ENCODE results near the gene MIPEP. TPM values are rescaled to one million over a fixed set of nuclear protein-coding genes. Genes with fewer than 3 reads are reported as not detected.

Gene MIPEP
- polyA plus RNA-seq, 2 of the 4 experiments (the other 2 are of a cell fraction), result 21.6 to 32.8 TPM

DNA sequence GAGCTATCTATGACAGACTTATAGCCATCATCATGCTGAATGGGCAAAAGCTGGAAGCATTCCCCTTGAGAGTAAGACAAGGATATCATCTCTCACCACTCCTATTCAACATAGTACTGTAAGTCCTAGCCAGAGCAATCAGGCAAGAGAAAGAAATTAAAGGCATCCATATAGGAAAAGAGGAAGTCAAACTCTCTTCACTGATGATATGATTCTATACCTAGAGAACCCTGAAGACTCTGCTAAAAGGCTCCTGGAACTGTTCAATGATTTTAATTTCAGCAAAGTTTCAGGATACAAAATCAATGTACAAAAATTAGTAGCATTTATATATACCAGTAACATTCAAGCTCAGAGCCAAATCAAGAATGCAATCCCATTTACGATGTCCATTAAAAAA, 29.8 kb upstream of the MIPEP start:
- WGBS (ENCODE audit: missing lambda C conversion rate), result 69% methylated on average over 1 of the region's 1 CpG
- Histone ChIP-seq H3K4me2 (no peak overlapping the region), H3K4me3 (no peak overlapping the region), H3K9me3 (no peaks in the 10 kb centered on the region), H3K4me1 (no peaks in the 10 kb centered on the region), H3K27ac (no peak overlapping the region)
- DNase-seq (ENCODE audit: low read depth in 1 of 2, low spot score in 1 of 2) (no peak), FAIRE-seq (no peak), ATAC-seq (no peak)
- CTCF ChIA-PET, result interaction anchor here (1.8 kb wide), 1 partner anchor 41 kb away, joined by 6 read pairs; no protein-coding TSS in a partner anchor
- POLR2A ChIA-PET, result interaction anchor here (0.6 kb wide), 1 partner anchor 777 kb away, joined by 5 read pairs; no protein-coding TSS in a partner anchor
- TF ChIP-seq HOXB13 (CRISPR knock-in tag; IDR thresholded peaks at IDR 0.05; ENCODE audit: low read depth) (no peak), PHF8 (IDR thresholded peaks at IDR 0.05; ENCODE audit: borderline replicate concordance, low read depth) (no peak), CHD4 (IDR thresholded peaks at IDR 0.05; ENCODE audit: borderline replicate concordance) (no peak), EHF (CRISPR knock-in tag; IDR thresholded peaks at IDR 0.05) (no peak), FOSL2 (IDR thresholded peaks at IDR 0.05) (no peak), FOSL2 (CRISPR knock-in tag; IDR thresholded peaks at IDR 0.05) (no peak), RFX5 (IDR thresholded peaks at IDR 0.05) (no peak), RNF2 (IDR thresholded peaks at IDR 0.05; ENCODE audit: borderline replicate concordance, low read depth) (no peak), GATA3 (IDR thresholded peaks at IDR 0.05; ENCODE audit: borderline replicate concordance) (no peak)
- TF ChIP-seq, protein P1, sequence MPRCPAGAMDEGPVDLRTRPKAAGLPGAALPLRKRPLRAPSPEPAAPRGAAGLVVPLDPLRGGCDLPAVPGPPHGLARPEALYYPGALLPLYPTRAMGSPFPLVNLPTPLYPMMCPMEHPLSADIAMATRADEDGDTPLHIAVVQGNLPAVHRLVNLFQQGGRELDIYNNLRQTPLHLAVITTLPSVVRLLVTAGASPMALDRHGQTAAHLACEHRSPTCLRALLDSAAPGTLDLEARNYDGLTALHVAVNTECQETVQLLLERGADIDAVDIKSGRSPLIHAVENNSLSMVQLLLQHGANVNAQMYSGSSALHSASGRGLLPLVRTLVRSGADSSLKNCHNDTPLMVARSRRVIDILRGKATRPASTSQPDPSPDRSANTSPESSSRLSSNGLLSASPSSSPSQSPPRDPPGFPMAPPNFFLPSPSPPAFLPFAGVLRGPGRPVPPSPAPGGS (IDR thresholded peaks at IDR 0.05), result no peak

DNA sequence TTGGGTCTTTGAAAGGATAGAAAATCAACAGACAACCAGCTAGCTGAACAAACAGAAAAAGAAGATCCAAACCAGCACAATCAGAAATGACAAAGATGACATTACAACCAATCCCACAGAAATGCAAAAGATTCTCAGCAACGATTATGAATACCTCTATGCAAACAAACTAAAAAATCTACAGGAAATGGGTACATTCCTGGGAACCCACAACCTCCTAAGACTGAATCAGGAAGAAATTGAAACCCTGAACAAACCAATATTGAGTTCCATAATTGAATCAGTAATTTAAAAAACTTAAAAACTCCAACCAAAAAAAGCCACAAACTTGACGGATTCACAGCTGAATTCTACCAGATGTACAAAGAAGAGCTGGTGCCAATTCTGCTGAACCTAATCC, 29.0 kb upstream of the MIPEP start:
- ChIA-PET CTCF (no interaction called here), POLR2A (interaction anchor here (0.6 kb wide), 1 partner anchor 778 kb away, joined by 5 read pairs; no protein-coding TSS in a partner anchor)
- H3K9me3 ChIP-seq, result no peaks in the 10 kb centered on the region
- H3K4me2 ChIP-seq, result no peak overlapping the region
- no peak for DNase-seq (ENCODE audit: low read depth in 1 of 2, low spot score in 1 of 2)
- H3K4me3 ChIP-seq, result no peak overlapping the region
- TF ChIP-seq NPAS2 (CRISPR knock-in tag; IDR thresholded peaks at IDR 0.05; ENCODE audit: borderline replicate concordance) (no peak), EHF (CRISPR knock-in tag; IDR thresholded peaks at IDR 0.05) (no peak), EHMT2 (IDR thresholded peaks at IDR 0.05; ENCODE audit: low read depth) (no peak), FOSB (CRISPR knock-in tag; IDR thresholded peaks at IDR 0.05) (no peak)
- TF ChIP-seq, protein P2, sequence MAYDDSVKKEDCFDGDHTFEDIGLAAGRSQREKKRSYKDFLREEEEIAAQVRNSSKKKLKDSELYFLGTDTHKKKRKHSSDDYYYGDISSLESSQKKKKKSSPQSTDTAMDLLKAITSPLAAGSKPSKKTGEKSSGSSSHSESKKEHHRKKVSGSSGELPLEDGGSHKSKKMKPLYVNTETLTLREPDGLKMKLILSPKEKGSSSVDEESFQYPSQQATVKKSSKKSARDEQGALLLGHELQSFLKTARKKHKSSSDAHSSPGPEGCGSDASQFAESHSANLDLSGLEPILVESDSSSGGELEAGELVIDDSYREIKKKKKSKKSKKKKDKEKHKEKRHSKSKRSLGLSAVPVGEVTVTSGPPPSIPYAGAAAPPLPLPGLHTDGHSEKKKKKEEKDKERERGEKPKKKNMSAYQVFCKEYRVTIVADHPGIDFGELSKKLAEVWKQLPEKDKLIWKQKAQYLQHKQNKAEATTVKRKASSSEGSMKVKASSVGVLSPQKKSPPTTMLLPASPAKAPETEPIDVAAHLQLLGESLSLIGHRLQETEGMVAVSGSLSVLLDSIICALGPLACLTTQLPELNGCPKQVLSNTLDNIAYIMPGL (CRISPR knock-in tag; IDR thresholded peaks at IDR 0.05; ENCODE audit: borderline replicate concordance), result no peak
- TF ChIP-seq, protein P3, sequence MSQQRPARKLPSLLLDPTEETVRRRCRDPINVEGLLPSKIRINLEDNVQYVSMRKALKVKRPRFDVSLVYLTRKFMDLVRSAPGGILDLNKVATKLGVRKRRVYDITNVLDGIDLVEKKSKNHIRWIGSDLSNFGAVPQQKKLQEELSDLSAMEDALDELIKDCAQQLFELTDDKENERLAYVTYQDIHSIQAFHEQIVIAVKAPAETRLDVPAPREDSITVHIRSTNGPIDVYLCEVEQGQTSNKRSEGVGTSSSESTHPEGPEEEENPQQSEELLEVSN (IDR thresholded peaks at IDR 0.05; ENCODE audit: borderline replicate concordance, low read depth), result no peak
- H3K4me1 ChIP-seq, result no peaks in the 10 kb centered on the region
- FAIRE-seq, result no peak
- WGBS (ENCODE audit: missing lambda C conversion rate), result 21% methylated on average over 2 of the region's 2 CpGs
- ATAC-seq, result no peak
- no peak overlapping the region for H3K27ac ChIP-seq

DNA sequence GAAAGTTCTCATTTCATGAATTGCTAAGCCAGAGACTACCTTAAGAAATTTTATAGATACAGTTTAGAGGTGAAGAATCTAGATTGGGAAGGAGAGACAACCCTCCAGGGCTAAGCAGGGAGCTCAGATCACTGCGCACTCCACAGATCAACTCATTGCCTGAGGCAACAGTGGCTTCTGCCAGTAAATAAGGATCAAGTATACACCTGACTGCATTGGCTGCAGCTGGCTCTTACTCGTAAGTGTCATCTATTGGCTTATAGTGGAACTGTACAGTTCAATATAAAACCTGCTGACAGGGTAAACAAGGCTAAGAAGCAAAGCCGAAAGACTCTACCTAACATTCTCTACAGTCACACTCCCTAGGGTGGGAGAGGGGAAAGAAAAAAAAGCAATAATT, 26.1 kb upstream of the MIPEP start:
- H3K4me3 ChIP-seq, result no peak overlapping the region
- no peaks in the 10 kb centered on the region for H3K4me1 ChIP-seq
- no peak overlapping the region for H3K4me2 ChIP-seq
- ATAC-seq, result no peak
- no peak for DNase-seq (ENCODE audit: low read depth in 1 of 2, low spot score in 1 of 2)
- 53% methylated on average over 3 of the region's 3 CpGs for WGBS (ENCODE audit: missing lambda C conversion rate)
- H3K9me3 ChIP-seq, result no peaks in the 10 kb centered on the region
- TF ChIP-seq POLR2AphosphoS2 (conservative IDR thresholded peaks at IDR 0.05; ENCODE audit: low read length) (no peak), TFCP2L1 (CRISPR knock-in tag; IDR thresholded peaks at IDR 0.05) (no peak), MAZ (IDR thresholded peaks at IDR 0.05; ENCODE audit: borderline replicate concordance, low read depth, low read length) (no peak), HDAC2 (IDR thresholded peaks at IDR 0.05) (no peak), MAFK (IDR thresholded peaks at IDR 0.05; ENCODE audit: partially characterized antibody) (no peak), JUNB (IDR thresholded peaks at IDR 0.05) (no peak), CHD4 (IDR thresholded peaks at IDR 0.05; ENCODE audit: borderline replicate concordance) (no peak), ZC3H11A (IDR thresholded peaks at IDR 0.05) (no peak)
- no peak for FAIRE-seq
- ChIA-PET CTCF (interaction anchor here (1.6 kb wide), 1 partner anchor 45 kb away, joined by 5 read pairs; no protein-coding TSS in a partner anchor), POLR2A (no interaction called here)
- no peak overlapping the region for H3K27ac ChIP-seq
